Smooth muscle cell (in vitro differentiated cells): ENCODE measurements around the gene ABO. TPM values are rescaled to one million over a fixed set of nuclear protein-coding genes. Genes with fewer than 3 reads are reported as not detected.
"Not testable (repeated sequence)": the region's sequence is repeated elsewhere in the genome, so short reads cannot be mapped to it uniquely, and the experiment has no call there.

Source experiments
- DNase-seq: peaks from one replicate; lab custom pipeline; 2025; ENCODE audit not compliant: unreplicated experiment; lab: John Stamatoyannopoulos, UW
- H2AFZ ChIP-seq: fragments of 200-600 bp; sonication (generic); 2 replicates; pipeline ENCODE4 v1.6.0; 2016; ENCODE audit warnings: antibody characterized with exemption, low read depth, mild to moderate bottlenecking
- H3F3A ChIP-seq: fragments of 200-600 bp; sonication (generic); 2 replicates; pipeline ENCODE4 v1.6.0; 2017; ENCODE audit warnings: antibody characterized with exemption, low read depth
- H3K27ac ChIP-seq: fragments of 200-600 bp; sonication (generic); 2 replicates; pipeline ENCODE4 v1.5.1; 2016; ENCODE audit warnings: low read depth, mild to moderate bottlenecking
- H3K27me3 ChIP-seq: fragments of 200-600 bp; sonication (generic); 2 replicates; pipeline ENCODE4 v1.6.1; 2016; ENCODE audit warnings: low read depth, mild to moderate bottlenecking
- H3K36me3 ChIP-seq: fragments of 200-600 bp; sonication (generic); 2 replicates; pipeline ENCODE4 v1.5.1; 2016; ENCODE audit warnings: low read depth
- H3K4me1 ChIP-seq: fragments of 200-600 bp; sonication (generic); 2 replicates; pipeline ENCODE4 v1.5.1; 2016; ENCODE audit warnings: low read depth
- H3K4me2 ChIP-seq: fragments of 200-600 bp; sonication (generic); 2 replicates; pipeline ENCODE4 v1.6.0; 2016; ENCODE audit warnings: mild to moderate bottlenecking
- H3K4me3 ChIP-seq: fragments of 200-600 bp; sonication (generic); 2 replicates; pipeline ENCODE4 v1.5.1; 2016; ENCODE audit warnings: mild to moderate bottlenecking
- H3K79me2 ChIP-seq: fragments of 200-600 bp; sonication (generic); 2 replicates; pipeline ENCODE4 v1.6.0; 2016; ENCODE audit warnings: low read depth, mild to moderate bottlenecking
- H3K9ac ChIP-seq: fragments of 200-600 bp; sonication (generic); 2 replicates; pipeline ENCODE4 v1.6.0; 2016; ENCODE audit warnings: low read depth
- H3K9me3 ChIP-seq: fragments of 200-600 bp; sonication (generic); replicated peaks from 2 replicates; pipeline ENCODE4 v1.5.1; 2016; ENCODE audit warnings: low read depth
- H4K20me1 ChIP-seq: fragments of 200-600 bp; sonication (generic); 2 replicates; pipeline ENCODE4 v1.6.0; 2016; ENCODE audit warnings: low read depth
- WGBS: methylation state at CpG from one replicate; pipeline ENCODE4 v1.1.7; 2016; ENCODE audit warnings: low lambda C conversion rate; 5-methylcytosine and 5-hydroxymethylcytosine counted together
- polyA plus RNA-seq: library from polyadenylated mRNA; unstranded; fragments of >200 nt; fragmentation: Nextera tagmentation; extraction: Ambion mirVana; gene quantifications from 2 replicates; pipeline ENCODE4 v1.2.1, GENCODE V29; 2016
- total RNA-seq: library from RNA; depleted of rRNA; stranded (reverse); fragments of >200 nt; gene quantifications from 2 replicates; pipeline ENCODE4 v1.2.3, GENCODE V29; 2014
- TF ChIP-seq, protein P1 (sequence below): fragments of 200-600 bp; sonication (generic); IDR thresholded peaks from 2 replicates; pipeline ENCODE4 v1.5.1; 2017; ENCODE audit warnings: borderline replicate concordance, mild to moderate bottlenecking, antibody characterized with exemption; ENCODE audit not compliant: insufficient read depth, poor library complexity, severe bottlenecking

ABO gene
- total and polyA plus RNA-seq, 2 experiments from 2014 or later = 0.37 to 1.0 TPM

DNA sequence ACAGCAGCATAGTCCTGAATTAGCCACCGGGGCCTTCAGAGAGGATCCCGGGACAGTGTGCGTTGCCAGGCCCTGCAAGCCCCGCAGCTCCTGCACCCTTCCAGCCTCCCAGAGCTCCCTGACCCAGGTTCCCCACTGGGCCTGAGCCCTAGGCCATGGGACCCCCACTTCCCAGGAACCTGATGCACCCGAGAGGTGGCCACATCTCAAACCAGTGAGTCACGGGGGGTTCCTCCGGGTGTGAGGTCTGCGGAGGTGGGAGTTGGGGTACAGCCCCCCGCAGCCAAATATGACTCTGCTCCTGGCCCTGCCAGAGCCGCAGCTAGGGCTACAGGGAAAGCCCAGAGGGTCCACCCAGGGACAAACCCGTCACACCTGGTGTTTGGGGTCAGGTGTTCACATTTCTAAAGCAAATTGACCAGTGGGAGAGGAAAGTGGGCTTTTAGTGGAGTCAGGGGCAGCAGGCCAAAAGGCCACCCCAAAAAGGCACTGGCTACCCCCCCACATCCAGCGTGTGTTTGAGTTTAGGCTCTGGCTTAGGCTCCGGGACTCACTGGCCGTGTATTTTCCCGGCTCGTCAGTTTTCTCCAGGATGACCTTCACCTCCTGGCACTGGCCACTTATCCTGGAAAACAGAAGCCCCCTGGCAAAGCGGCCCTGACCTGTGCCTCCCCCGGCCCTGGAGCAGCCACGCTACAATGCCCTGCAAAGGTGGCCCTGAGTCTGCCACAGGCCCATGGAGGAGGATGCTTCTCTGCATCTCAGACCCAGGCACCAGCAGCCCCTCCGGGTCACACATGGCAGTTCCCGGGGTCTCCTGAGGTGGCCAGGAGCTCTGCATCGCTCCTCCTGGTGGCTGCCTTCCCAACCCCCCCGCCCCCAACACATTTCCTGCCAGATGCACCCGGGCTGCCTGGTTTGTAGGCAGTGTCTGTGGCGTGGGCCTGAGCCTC, 48.5 kb downstream of the ABO start:
- Histone ChIP-seq H3F3A (no peaks in the 10 kb centered on the region), H3K9ac (no peak overlapping the region), H3K79me2 (no peaks in the 10 kb centered on the region), H3K4me3 (no peak overlapping the region), H3K36me3 (no peaks in the 10 kb centered on the region), H3K4me2 (no peak overlapping the region), H2AFZ (no peak overlapping the region), H3K4me1 (no peaks in the 10 kb centered on the region), H3K27me3 (no peaks in the 10 kb centered on the region), H3K27ac (no peak overlapping the region), H4K20me1 (no peaks in the 10 kb centered on the region), H3K9me3 (no peaks in the 10 kb centered on the region)
- WGBS = 86% methylated on average over 23 of the region's 25 CpGs
- TF ChIP-seq, protein P1, sequence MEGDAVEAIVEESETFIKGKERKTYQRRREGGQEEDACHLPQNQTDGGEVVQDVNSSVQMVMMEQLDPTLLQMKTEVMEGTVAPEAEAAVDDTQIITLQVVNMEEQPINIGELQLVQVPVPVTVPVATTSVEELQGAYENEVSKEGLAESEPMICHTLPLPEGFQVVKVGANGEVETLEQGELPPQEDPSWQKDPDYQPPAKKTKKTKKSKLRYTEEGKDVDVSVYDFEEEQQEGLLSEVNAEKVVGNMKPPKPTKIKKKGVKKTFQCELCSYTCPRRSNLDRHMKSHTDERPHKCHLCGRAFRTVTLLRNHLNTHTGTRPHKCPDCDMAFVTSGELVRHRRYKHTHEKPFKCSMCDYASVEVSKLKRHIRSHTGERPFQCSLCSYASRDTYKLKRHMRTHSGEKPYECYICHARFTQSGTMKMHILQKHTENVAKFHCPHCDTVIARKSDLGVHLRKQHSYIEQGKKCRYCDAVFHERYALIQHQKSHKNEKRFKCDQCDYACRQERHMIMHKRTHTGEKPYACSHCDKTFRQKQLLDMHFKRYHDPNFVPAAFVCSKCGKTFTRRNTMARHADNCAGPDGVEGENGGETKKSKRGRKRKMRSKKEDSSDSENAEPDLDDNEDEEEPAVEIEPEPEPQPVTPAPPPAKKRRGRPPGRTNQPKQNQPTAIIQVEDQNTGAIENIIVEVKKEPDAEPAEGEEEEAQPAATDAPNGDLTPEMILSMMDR = no peak
- no peak for DNase-seq

- no peaks in the 10 kb centered on the region for H3K27me3 ChIP-seq
- DNase-seq = no peak
- H3K4me1 ChIP-seq = no peaks in the 10 kb centered on the region
- H3K9ac ChIP-seq = no peak overlapping the region
- no peak overlapping the region for H3K4me2 ChIP-seq
- no peak overlapping the region for H2AFZ ChIP-seq
- no peaks in the 10 kb centered on the region for H3K79me2 ChIP-seq
- H3K27ac ChIP-seq = no peak overlapping the region
- 88% methylated on average over 38 of the region's 38 CpGs for WGBS
- no peak overlapping the region for H3K4me3 ChIP-seq
- TF ChIP-seq, protein P1 = no peak
- H3F3A ChIP-seq = no peaks in the 10 kb centered on the region
- no peaks in the 10 kb centered on the region for H3K36me3 ChIP-seq
- no peaks in the 10 kb centered on the region for H3K9me3 ChIP-seq
- no peaks in the 10 kb centered on the region for H4K20me1 ChIP-seq
Observed at GRCh38 chr9:133225171-133226011, 49.6 kb downstream of the ABO start.

DNA sequence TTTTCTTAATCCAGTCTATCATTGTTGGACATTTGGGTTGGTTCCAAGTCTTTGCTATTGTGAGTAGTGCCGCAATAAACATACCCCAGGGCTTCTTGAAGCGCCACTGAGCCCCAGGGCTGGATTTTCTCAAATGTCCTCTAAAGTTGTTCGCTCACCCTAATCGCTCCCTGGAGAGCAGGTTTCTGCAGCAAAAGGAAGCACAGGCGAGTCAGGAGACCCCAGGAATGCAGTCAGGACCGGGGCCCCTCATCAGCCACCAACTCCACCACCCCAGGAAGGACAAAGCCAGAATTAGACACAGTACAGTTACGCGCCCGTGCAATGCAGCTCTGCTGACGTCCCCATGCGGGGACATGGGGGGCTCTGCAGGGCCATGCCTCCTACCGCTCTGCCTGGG, 50.2 kb downstream of the ABO start:
- no peak overlapping the region for H3K4me3 ChIP-seq
- WGBS = 94% methylated on average over 12 of the region's 12 CpGs
- H2AFZ ChIP-seq = no peak overlapping the region
- H3K79me2 ChIP-seq = no peaks in the 10 kb centered on the region
- H3K27me3 ChIP-seq = no peaks in the 10 kb centered on the region
- H3K4me1 ChIP-seq = no peaks in the 10 kb centered on the region
- TF ChIP-seq, protein P1 = no peak
- no peaks in the 10 kb centered on the region for H3K9me3 ChIP-seq
- H4K20me1 ChIP-seq = no peaks in the 10 kb centered on the region
- no peak overlapping the region for H3K27ac ChIP-seq
- no peaks in the 10 kb centered on the region for H3K36me3 ChIP-seq
- H3K4me2 ChIP-seq = no peak overlapping the region
- no peaks in the 10 kb centered on the region for H3F3A ChIP-seq
- no peak overlapping the region for H3K9ac ChIP-seq
- DNase-seq = no peak

DNA sequence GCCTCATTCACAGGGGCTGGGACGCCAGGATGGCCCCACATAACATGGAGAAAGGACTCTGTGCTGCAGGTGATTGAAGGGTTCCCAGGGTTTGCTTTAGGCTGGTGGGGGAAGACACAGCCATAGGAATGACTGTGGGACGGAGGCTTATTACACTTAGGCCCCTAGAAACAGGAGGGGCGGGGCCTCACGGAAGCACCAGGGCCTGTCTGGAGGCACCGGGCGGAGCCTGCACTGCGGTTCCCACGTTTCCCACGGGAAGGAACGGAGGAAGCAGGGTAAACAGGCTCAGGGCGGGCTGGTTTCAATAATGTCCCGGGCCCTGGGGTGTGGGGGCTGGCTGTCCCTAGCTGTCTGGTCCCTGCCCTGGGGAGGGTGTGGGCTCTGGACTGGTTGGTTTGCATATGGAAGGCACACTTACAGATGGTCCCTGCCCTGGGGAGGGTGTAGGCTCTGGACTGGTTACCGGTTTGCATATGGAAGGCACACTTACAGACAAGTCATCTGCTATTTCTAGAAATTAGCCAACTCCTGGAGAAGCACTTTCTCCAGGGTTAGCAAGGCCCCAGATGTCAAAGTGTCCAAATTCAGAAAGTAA, 51.7 kb downstream of the ABO start:
- not testable (repeated sequence) for H3K4me2 ChIP-seq, H3K4me3 ChIP-seq, H3K9ac ChIP-seq, H3K36me3 ChIP-seq, H3K4me1 ChIP-seq, H4K20me1 ChIP-seq, H3K27me3 ChIP-seq, H3K27ac ChIP-seq, DNase-seq, H2AFZ ChIP-seq, H3K9me3 ChIP-seq, H3F3A ChIP-seq, H3K79me2 ChIP-seq
- 45% methylated on average over 13 of the region's 13 CpGs for WGBS

DNA sequence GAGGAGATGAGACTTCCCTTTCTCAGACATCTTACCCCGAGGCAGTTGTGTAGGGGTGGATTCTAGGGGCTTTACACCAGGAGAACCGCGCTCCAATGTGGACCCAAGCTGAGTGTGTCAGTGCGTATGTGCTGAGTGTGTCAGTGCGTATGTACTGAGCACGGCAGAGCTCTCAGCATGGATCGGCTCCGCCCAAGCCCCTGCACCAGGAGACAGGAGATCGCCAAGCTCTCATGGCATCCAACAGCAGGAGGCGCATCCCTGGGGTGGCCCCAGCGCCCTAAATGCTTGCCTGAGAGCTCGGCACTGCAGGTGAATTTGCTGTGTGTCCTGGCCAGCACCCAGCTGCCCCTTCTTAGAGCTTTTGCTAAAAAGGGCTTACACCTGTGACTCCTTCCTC, 53.0 kb downstream of the ABO start:
- not testable (repeated sequence) for H3K27ac ChIP-seq, H3F3A ChIP-seq, H4K20me1 ChIP-seq, H3K27me3 ChIP-seq, H3K9ac ChIP-seq, H3K4me2 ChIP-seq, H3K4me3 ChIP-seq, H2AFZ ChIP-seq, H3K9me3 ChIP-seq, H3K79me2 ChIP-seq, H3K36me3 ChIP-seq, H3K4me1 ChIP-seq, DNase-seq
- WGBS = 78% methylated on average over 12 of the region's 12 CpGs
